ENCODE results near the gene TNFAIP3.

- no peak for TF ChIP-seq POLR2A (IDR thresholded peaks at IDR 0.05; ENCODE audit: low read length)
- no peak for TF ChIP-seq GATA1 (IDR thresholded peaks at IDR 0.05; ENCODE audit: low read depth, low read length)
These were observed 48.6 kb upstream of the TNFAIP3 start for GRCh38 chr6:137818440-137818839.

Data from erythroblast (primary cell).